HG03432 (cell line): ENCODE results near the gene KIF1A.

ENCODE experiments used
- ATAC-seq: cut with Tn5 transposase; IDR thresholded peaks from one replicate; pipeline ENCODE4 v1.9.1; 2021; ENCODE audit warnings: mild to moderate bottlenecking, moderate library complexity; ENCODE audit not compliant: unreplicated experiment

The KIF1A gene

GRCh38 chr2:240742602-240743095 is 77.4 kb downstream of the KIF1A start:
- no peak for ATAC-seq

GRCh38 chr2:240741091-240741490 is 78.9 kb downstream of the KIF1A start:
- ATAC-seq: no peak

GRCh38 chr2:240739797-240740196 is 80.2 kb downstream of the KIF1A start:
- ATAC-seq: no peak

DNA sequence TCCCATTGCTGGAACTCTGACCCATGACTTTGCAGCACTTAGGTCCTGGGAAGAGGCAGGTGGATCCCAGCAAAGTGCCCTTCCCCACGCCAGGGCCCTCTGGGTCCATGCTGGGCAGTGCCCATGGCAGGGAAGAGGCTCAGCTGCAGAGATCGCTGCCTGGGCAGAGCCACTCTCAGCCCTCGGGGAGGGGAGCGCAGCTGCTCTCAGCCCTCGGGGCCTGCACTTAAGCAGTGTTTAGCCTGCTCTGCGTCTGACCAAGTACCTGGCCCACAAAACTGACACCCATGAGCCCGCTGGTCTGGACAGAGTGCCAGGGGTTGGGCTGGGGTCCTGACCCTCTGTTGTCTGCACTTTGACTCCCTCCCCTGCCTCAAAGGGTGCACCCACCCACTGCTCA is 82.1 kb downstream of the KIF1A start:
- no peak for ATAC-seq

GRCh38 chr2:240737512-240737911 is 82.5 kb downstream of the KIF1A start:
- ATAC-seq: no peak

- ATAC-seq: no peak
Measured at GRCh38 chr2:240736281-240737250, 83.5 kb downstream of the KIF1A start.

- no peak for ATAC-seq
Measured at GRCh38 chr2:240735476-240735875, 84.5 kb downstream of the KIF1A start.

- no peak for ATAC-seq
Measured at GRCh38 chr2:240734756-240735155, 85.3 kb downstream of the KIF1A start.

GRCh38 chr2:240733803-240734495 is 86.1 kb downstream of the KIF1A start:
- ATAC-seq: no peak

GRCh38 chr2:240732911-240733622 is 87.0 kb downstream of the KIF1A start:
- ATAC-seq: no peak

DNA sequence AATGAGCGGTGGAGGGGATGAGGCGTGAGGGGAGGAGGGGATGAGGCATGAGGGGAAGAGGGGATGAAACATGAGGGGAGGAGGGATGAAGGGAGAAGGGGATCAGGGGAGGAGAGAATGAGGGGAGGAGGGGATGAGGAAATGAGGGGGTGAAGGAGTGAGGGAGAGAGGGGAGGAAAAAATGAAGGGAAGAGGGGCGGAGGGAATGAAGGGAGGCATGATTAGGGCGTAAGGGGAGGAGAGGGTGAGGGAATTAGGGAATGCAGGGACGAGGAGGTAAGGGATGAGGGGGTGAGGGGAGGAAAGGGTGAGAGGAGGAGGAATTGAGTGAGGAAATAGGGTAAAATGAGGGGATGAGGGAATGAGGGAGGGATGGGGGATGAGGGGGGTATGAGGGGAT is 87.8 kb downstream of the KIF1A start:
- ATAC-seq: no peak

- ATAC-seq: no peak
Measured at GRCh38 chr2:240731178-240731545, 88.9 kb downstream of the KIF1A start.

DNA sequence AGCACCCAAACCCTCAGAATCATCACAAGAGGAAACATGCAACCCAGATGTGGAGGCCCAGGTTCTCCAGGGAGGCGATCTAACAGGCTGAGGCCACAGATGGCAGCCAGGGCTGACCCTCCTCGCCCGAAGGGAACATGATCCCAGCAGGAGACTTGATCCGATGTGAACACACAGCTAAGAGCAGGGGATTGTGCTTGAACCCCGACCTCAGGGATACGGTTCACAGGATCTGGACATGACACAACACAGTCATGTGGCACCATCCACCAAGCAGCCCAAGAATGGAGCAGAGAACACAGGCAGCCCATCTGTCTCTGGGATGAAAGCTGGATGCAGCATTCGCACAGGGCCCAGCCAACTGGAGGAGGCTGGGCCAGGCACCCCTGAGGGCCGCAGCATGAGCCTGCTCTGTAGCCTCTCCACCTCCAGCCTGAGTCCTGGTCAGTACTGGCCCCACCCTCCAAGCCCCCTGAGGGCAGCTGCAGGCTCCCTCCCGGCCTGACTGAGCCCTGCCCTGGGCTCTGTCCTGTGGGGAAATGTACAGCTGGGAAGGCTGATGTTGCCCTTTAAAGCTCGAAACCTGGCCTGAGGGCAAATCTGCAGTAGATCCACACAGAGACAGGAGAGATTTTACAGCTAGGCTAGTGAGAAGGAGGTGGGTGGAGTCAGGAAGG is 89.4 kb downstream of the KIF1A start:
- ATAC-seq: no peak

GRCh38 chr2:240728827-240729226 is 91.2 kb downstream of the KIF1A start:
- ATAC-seq: no peak

GRCh38 chr2:240728361-240728760 is 91.7 kb downstream of the KIF1A start:
- no peak for ATAC-seq

- no peak for ATAC-seq
Measured at GRCh38 chr2:240727913-240728312, 92.1 kb downstream of the KIF1A start.

GRCh38 chr2:240727439-240727838 is 92.6 kb downstream of the KIF1A start:
- no peak for ATAC-seq

DNA sequence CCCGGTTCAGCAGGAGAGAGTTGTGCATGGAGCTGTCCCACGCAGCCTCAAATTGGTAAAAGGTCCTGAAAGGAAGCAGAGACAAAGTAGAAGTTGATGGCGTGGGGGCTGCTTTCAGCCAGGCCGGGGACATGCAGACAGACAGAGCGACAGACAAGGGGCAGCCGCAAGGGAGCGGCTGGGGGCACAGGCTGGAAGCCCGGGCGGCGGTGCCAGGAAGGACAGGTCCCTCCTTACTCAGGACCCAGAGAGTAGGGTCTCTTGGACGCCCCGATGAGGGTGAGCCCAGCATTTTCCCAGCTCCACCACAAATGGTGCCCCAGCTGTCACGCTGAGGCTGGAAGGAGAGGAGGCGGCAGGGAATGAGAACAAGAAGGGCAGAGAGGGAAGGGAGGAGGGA is 93.1 kb downstream of the KIF1A start:
- no peak for ATAC-seq

GRCh38 chr2:240725671-240726070 is 94.3 kb downstream of the KIF1A start:
- no peak for ATAC-seq

- no peak for ATAC-seq
Measured at GRCh38 chr2:240725266-240725665, 94.8 kb downstream of the KIF1A start.

- ATAC-seq: no peak
Measured at GRCh38 chr2:240724431-240724830, 95.6 kb downstream of the KIF1A start.
